WTC11 (cell line): ENCODE results near the gene SHC3. TPM values are rescaled to one million over a fixed set of nuclear protein-coding genes. Genes with fewer than 3 reads are reported as not detected.

Experiments
- ATAC-seq: fragments of 200-7000 bp; cut with Tn5 transposase; 2 replicates; pipeline ENCODE4 v1.10.0; 2021; ENCODE audit warnings: mild to moderate bottlenecking, moderate library complexity
- CTCF ChIA-PET: fragments of 300-600 bp; sonication (Branson Sonifier 250); formaldehyde crosslinking; loops from one replicate; lab custom pipeline; 2021; ENCODE audit warnings: antibody characterized with exemption; lab: Charles Lee
- POLR2A ChIA-PET: fragments of 350-600 bp; sonication (Branson Sonifier 250); formaldehyde crosslinking; loops from one replicate; lab custom pipeline; 2021; ENCODE audit warnings: antibody characterized with exemption; lab: Charles Lee
- DNase-seq: peaks from one replicate; pipeline ENCODE4 v3.0.0; 2021; ENCODE audit warnings: low spot score
- H3K27ac Mint-ChIP-seq: 2 replicates; pipeline ENCODE4 v1.8.0; 2021; ENCODE audit warnings: mixed read lengths
- H3K27me3 Mint-ChIP-seq: 2 replicates; pipeline ENCODE4 v1.8.0; 2021; ENCODE audit warnings: low read depth, mild to moderate bottlenecking, moderate library complexity, mixed read lengths
- H3K36me3 Mint-ChIP-seq: 2 replicates; pipeline ENCODE4 v1.8.0; 2021; ENCODE audit warnings: mixed read lengths
- H3K4me1 Mint-ChIP-seq: 2 replicates; pipeline ENCODE4 v1.8.0; 2022; ENCODE audit warnings: mixed read lengths
- H3K4me3 Mint-ChIP-seq: 2 replicates; pipeline ENCODE4 v1.8.0; 2021; ENCODE audit warnings: mild to moderate bottlenecking, moderate library complexity, mixed read lengths
- H3K9me3 Mint-ChIP-seq: 2 replicates; pipeline ENCODE4 v1.8.0; 2021; ENCODE audit warnings: mixed read lengths
- HMGA2 ChIP-seq: fragments of 250-450 bp; sonication (Bioruptor Pico); IDR thresholded peaks from 2 replicates; pipeline ENCODE4 v1.4.0; 2021; ENCODE audit warnings: mild to moderate bottlenecking, moderate library complexity
- JUN ChIP-seq: sonication (generic); formaldehyde crosslinking; IDR thresholded peaks from 2 replicates; pipeline ENCODE4 v1.8.0; 2023; ENCODE audit warnings: mild to moderate bottlenecking, missing genetic modification reagents
- OVOL2 ChIP-seq: fragments of 250-450 bp; sonication (Bioruptor Pico); IDR thresholded peaks from 2 replicates; pipeline ENCODE4 v1.9.0; 2021; ENCODE audit warnings: mild to moderate bottlenecking, borderline replicate concordance
- TEAD4 ChIP-seq: sonication (generic); formaldehyde crosslinking; IDR thresholded peaks from 2 replicates; pipeline ENCODE4 v1.8.0; 2022; ENCODE audit warnings: mild to moderate bottlenecking, missing genetic modification reagents
- ZNF138 ChIP-seq: sonication (generic); formaldehyde crosslinking; conservative IDR thresholded peaks from 2 replicates; pipeline ENCODE4 v1.8.1; 2022; ENCODE audit warnings: mild to moderate bottlenecking, moderate library complexity, missing genetic modification reagents
- ZNF317 ChIP-seq: sonication (generic); formaldehyde crosslinking; IDR thresholded peaks from 2 replicates; pipeline ENCODE4 v1.8.1; 2023; ENCODE audit warnings: low read depth, mild to moderate bottlenecking, moderate library complexity, missing genetic modification reagents, borderline replicate concordance
- total RNA-seq: library from RNA; stranded (reverse); gene quantifications from 3 replicates; pipeline ENCODE4 v1.2.3, GENCODE V29; 2021
- TF ChIP-seq, protein P1 (sequence below): sonication (generic); formaldehyde crosslinking; IDR thresholded peaks from 2 replicates; pipeline ENCODE4 v1.8.1; 2022; ENCODE audit warnings: low read depth, missing genetic modification reagents, borderline replicate concordance
- TF ChIP-seq, protein P2 (sequence below): sonication (generic); formaldehyde crosslinking; IDR thresholded peaks from 2 replicates; pipeline ENCODE4 v1.8.0; 2022; ENCODE audit warnings: missing genetic modification reagents
- TF ChIP-seq, protein P3 (sequence below): sonication (generic); formaldehyde crosslinking; IDR thresholded peaks from 2 replicates; pipeline ENCODE4 v1.8.1; 2022; ENCODE audit warnings: mild to moderate bottlenecking, missing genetic modification reagents, moderate library complexity, borderline replicate concordance
- TF ChIP-seq, protein P4 (sequence below): fragments of 200-600 bp; IDR thresholded peaks from 2 replicates; pipeline ENCODE4 v1.8.0; 2022; ENCODE audit warnings: antibody characterized with exemption
- TF ChIP-seq, protein P5 (sequence below): sonication (generic); formaldehyde crosslinking; IDR thresholded peaks from 2 replicates; pipeline ENCODE4 v1.8.1; 2023; ENCODE audit warnings: mild to moderate bottlenecking, missing genetic modification reagents, moderate library complexity

The SHC3 gene
- total RNA-seq, 1 experiment from 2014 or later = 4.9 TPM

DNA sequence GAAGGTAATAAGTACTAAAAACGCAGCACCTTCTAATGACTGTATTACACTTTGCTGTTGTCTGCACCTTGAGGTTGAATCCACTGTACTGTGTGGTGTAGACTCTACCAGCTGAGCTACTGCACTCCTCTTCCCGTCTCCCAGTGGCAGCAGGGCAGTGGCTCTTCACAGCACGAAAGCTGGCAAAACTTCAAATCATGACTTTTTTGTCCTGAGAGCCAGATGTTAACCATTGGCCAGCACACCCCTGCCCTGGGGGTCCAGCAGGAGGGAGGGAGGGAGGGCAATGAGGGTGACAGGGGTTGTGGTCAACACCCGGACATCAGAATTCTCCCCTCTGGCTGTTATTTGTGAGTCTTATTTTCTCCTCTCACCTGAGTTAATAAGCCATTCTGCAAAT, 11.8 kb downstream of the SHC3 start (continued):
- TF ChIP-seq ZNF317 (CRISPR knock-in tag) (no peak), ZNF138 (CRISPR knock-in tag) (no peak), TEAD4 (no peak), OVOL2 (no peak), JUN (no peak)
- TF ChIP-seq, protein P1, sequence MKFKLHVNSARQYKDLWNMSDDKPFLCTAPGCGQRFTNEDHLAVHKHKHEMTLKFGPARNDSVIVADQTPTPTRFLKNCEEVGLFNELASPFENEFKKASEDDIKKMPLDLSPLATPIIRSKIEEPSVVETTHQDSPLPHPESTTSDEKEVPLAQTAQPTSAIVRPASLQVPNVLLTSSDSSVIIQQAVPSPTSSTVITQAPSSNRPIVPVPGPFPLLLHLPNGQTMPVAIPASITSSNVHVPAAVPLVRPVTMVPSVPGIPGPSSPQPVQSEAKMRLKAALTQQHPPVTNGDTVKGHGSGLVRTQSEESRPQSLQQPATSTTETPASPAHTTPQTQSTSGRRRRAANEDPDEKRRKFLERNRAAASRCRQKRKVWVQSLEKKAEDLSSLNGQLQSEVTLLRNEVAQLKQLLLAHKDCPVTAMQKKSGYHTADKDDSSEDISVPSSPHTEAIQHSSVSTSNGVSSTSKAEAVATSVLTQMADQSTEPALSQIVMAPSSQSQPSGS = no peak

DNA sequence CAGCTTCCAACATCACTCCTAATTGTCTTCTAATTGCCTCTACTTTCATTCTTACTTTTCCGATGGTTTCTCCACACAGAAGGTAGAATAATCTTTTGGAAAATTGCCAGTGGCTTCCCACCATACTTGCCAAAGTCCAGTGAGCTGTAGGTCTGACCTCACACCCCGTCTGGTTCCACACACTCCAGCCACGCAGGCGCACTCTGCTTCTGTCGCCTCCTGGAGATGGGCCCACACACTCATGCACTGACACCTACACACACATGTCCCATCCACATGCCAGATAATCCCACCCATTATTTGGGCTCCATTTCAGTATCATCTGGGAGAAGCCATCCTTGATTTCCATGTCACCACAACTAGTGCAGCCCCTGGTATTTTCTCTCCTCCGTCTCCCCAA, 12.7 kb downstream of the SHC3 start:
- H3K36me3 Mint-ChIP-seq = 0 out of 2 replicates have a peak, but pooled peaks cover 2% of the 10 kb centered on the region
- peaks cover 6% of the 10 kb centered on the region; the same call in 1 of the 2 replicates for H3K9me3 Mint-ChIP-seq
- TF ChIP-seq, protein P2, sequence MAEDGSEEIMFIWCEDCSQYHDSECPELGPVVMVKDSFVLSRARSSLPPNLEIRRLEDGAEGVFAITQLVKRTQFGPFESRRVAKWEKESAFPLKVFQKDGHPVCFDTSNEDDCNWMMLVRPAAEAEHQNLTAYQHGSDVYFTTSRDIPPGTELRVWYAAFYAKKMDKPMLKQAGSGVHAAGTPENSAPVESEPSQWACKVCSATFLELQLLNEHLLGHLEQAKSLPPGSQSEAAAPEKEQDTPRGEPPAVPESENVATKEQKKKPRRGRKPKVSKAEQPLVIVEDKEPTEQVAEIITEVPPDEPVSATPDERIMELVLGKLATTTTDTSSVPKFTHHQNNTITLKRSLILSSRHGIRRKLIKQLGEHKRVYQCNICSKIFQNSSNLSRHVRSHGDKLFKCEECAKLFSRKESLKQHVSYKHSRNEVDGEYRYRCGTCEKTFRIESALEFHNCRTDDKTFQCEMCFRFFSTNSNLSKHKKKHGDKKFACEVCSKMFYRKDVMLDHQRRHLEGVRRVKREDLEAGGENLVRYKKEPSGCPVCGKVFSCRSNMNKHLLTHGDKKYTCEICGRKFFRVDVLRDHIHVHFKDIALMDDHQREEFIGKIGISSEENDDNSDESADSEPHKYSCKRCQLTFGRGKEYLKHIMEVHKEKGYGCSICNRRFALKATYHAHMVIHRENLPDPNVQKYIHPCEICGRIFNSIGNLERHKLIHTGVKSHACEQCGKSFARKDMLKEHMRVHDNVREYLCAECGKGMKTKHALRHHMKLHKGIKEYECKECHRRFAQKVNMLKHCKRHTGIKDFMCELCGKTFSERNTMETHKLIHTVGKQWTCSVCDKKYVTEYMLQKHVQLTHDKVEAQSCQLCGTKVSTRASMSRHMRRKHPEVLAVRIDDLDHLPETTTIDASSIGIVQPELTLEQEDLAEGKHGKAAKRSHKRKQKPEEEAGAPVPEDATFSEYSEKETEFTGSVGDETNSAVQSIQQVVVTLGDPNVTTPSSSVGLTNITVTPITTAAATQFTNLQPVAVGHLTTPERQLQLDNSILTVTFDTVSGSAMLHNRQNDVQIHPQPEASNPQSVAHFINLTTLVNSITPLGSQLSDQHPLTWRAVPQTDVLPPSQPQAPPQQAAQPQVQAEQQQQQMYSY (CRISPR knock-in tag) = no peak
- TF ChIP-seq, protein P3, sequence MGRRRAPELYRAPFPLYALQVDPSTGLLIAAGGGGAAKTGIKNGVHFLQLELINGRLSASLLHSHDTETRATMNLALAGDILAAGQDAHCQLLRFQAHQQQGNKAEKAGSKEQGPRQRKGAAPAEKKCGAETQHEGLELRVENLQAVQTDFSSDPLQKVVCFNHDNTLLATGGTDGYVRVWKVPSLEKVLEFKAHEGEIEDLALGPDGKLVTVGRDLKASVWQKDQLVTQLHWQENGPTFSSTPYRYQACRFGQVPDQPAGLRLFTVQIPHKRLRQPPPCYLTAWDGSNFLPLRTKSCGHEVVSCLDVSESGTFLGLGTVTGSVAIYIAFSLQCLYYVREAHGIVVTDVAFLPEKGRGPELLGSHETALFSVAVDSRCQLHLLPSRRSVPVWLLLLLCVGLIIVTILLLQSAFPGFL (CRISPR knock-in tag) = no peak
- TF ChIP-seq, protein P4, sequence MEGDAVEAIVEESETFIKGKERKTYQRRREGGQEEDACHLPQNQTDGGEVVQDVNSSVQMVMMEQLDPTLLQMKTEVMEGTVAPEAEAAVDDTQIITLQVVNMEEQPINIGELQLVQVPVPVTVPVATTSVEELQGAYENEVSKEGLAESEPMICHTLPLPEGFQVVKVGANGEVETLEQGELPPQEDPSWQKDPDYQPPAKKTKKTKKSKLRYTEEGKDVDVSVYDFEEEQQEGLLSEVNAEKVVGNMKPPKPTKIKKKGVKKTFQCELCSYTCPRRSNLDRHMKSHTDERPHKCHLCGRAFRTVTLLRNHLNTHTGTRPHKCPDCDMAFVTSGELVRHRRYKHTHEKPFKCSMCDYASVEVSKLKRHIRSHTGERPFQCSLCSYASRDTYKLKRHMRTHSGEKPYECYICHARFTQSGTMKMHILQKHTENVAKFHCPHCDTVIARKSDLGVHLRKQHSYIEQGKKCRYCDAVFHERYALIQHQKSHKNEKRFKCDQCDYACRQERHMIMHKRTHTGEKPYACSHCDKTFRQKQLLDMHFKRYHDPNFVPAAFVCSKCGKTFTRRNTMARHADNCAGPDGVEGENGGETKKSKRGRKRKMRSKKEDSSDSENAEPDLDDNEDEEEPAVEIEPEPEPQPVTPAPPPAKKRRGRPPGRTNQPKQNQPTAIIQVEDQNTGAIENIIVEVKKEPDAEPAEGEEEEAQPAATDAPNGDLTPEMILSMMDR = no peak
- no peak for TF ChIP-seq HMGA2
- TF ChIP-seq, protein P5, sequence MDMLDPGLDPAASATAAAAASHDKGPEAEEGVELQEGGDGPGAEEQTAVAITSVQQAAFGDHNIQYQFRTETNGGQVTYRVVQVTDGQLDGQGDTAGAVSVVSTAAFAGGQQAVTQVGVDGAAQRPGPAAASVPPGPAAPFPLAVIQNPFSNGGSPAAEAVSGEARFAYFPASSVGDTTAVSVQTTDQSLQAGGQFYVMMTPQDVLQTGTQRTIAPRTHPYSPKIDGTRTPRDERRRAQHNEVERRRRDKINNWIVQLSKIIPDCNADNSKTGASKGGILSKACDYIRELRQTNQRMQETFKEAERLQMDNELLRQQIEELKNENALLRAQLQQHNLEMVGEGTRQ (CRISPR knock-in tag) = no peak
- H3K27me3 Mint-ChIP-seq = no peaks in the 10 kb centered on the region; the same call in 1 of the 2 replicates
- H3K4me3 Mint-ChIP-seq = no peak overlapping the region
- ATAC-seq (no peak), DNase-seq (no peak)
- peaks cover 8% of the 10 kb centered on the region for H3K4me1 Mint-ChIP-seq
- H3K27ac Mint-ChIP-seq = no peak overlapping the region
- ChIA-PET POLR2A (no interaction called here), CTCF (no interaction called here)

DNA sequence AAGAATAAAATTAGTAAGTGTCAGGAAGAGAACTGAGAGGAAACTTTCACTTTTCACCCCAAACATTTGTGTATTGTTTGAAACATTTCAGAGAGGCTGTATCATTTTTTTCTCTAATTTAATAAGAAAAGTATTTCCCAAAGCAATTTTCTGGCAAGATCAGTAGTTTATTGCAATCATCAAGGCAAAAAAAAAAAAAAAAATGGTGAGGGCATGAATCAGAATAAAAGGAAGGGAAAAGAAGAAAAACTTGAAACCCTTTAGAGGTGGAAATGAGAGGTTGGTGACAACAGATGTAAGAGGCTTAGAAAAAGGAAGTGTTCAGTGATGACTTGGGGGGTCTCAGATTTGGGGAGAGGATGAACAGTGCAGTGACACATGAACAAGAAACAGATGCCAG, 13.3 kb downstream of the SHC3 start:
- peaks cover 9% of the 10 kb centered on the region for H3K4me1 Mint-ChIP-seq
- TF ChIP-seq, protein P2 (CRISPR knock-in tag) = no peak
- H3K9me3 Mint-ChIP-seq = peaks cover 6% of the 10 kb centered on the region; the same call in 1 of the 2 replicates
- DNase-seq (no peak), ATAC-seq (no peak)
- no peaks in the 10 kb centered on the region; the same call in 1 of the 2 replicates for H3K27me3 Mint-ChIP-seq
- 0 out of 2 replicates have a peak, but pooled peaks cover 2% of the 10 kb centered on the region for H3K36me3 Mint-ChIP-seq
- no peak overlapping the region for H3K27ac Mint-ChIP-seq
- POLR2A ChIA-PET = no interaction called here
- H3K4me3 Mint-ChIP-seq = no peak overlapping the region
- CTCF ChIA-PET = no interaction called here
